Measurements from ENCODE around the gene PCIF1.
"Not testable (repeated sequence)": the region's sequence is repeated elsewhere in the genome, so short reads cannot be mapped to it uniquely, and the experiment has no call there.

Gene PCIF1

DNA sequence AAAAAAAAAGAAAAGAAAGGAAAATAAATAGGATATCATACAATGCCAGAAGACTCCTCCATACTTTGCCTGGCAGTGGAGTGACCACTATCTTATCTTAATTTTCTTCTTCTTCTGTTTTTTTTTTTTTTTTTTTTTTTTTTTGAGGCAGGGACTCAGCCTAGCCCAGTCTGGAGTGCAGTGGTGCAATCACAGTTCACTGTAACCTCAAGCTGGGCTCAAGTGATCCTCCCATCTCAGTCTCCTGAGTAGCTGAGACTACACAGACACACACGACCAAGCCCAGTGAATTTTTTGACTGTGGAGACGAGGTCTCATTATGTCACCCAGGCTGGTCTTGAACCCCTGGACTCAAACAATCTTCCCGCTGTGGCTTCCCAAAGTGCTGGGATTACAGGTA, 57.1 kb downstream of the PCIF1 start:
- no peak for DNase-seq

DNA sequence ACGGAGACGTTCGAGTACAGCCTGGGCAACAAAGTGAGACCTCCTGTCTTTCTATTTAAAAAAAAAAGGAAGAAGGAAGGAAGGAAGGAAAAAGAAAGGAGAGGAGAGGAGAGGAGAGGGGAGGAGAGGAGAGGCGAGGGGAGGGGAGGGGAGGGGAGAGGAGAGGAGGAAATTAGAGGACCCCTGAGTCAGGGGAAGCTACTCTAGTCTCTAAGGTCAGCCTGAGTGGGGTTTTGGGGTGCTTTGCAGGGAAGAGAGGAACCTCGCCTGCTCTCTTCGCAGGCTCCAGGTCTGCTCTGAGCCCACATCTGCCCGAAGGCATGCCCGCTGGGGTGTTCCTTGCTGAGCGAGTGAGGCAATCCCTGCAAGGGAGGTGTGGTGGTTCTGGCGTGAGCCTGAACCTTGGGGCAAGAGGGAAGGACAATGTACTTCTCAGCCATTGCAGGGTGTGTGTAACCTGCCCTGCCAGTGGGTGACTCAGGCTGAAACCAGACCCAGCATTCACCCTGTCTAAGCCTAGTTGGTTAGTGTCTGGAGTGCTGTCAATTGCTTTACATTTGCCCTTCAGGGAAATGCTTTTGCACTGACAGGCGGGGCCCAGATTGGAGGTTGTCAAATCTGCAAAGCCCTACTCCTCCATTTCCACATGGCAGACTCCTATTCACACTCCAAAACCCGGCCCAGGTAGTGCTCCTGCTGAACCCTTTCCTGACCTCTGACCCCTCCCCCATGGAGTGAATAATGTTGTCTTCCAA, 58.9 kb downstream of the PCIF1 start:
- DNase-seq: no peak

DNA sequence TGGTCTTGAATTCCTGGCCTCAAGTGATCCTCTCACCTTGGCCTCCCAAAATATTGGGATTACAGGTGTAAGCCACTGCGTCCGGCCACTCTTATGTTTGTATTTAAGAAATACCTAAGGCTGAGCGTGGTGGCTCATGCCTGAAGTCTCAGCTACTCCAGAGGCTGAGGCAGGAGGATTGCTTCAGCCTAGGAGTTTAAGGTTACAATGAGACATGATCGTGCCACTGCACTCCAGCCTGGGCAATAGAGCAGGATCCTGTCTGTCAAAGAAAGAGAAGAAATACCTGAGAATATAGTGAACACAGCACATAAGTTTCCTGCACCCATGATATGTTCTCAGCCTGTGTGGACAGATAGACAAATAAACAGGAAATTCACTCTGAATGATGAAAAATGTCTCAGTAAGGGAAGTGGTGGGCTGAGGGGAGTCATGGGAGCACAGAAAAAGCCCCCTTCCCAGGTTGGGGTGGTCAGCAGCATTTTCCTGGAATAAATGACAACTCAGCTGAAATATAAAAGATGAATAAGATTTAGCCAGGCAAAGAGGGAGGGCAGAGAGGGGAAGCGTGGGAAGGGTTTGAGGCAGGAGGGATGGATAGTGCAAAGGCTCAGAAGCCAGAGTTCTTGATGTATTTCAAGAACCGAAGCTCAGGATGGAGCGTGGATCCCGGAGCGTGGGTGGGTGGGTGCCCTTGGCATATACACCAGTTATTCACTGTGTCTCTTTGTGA, 60.4 kb downstream of the PCIF1 start:
- DNase-seq: no peak

DNA sequence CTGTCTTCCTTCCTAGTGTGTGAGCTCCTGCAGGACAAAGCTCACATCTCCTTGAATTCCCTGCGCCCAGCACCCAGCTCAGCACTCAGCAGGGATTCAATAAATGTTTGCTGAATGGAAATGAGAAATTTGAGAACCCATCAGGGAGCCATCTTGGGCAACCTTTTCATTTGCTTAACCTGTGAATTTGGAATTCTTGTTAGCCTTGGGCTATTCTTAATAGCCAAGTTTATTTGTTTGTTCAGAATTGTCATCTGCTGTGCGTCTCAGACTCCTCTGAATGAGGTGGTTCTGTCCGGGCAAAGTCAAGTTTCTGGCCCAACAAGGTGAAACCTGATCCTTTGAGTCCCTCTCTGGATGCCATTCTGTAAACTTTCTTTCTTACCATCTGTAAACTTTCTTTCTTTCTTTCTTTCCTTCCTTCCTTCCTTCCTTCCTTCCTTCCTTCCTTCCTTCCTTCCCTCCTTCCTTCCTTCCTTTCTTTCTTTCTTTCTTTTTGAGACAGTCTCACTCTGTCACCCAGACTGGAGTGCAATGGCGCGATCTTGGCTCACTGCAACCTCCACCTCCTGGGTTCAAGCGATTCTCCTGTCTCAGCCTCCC, 61.1 kb downstream of the PCIF1 start:
- not testable (repeated sequence) for DNase-seq

DNA sequence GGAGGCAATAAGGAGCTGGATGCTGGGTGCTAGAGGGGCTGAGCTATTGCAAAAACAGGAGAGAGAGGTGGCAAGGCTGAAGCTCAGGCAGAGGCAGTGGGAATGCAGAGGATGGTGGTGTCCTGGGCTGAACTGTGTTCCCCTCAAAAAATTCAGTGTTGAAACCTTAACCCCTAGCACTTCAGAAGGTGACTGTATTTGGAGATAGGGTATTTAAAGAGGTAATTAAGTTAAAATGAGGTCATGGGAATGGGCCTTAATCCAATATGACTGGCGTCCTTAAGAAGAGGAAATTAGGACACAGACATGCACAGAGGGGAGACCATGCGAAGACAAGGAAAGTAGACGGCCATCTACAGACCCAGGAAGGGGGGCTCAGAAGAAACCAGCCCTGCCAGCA, 62.7 kb downstream of the PCIF1 start:
- no peak for DNase-seq

Data from hypothalamus (tissue), 51 donors.